ENCODE measurements around the gene COQ10A.
"Not testable (repeated sequence)": the region's sequence is repeated elsewhere in the genome, so short reads cannot be mapped to it uniquely, and the experiment has no call there.

COQ10A gene

DNA sequence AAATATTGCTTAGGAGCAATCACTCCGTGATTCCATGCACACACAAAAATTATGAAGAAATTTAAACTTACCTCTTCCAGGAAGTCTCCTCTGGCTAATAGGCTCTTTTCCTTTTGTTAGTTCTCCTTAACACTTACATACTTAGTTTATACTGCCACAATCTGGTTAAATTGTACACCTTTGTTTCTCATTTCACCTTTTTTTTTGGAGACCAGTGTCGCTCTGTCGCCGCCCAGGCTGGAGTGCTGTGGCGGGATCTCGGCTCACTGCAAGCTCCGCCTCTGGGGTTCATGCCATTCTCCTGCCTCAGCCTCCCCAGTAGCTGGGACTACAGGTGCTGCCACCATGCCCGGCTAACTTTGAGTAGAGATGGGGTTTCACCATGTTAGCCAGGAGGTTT lies 6.4 kb upstream of the COQ10A start:
- Histone ChIP-seq H3K9ac (ENCODE audit: insufficient read length) (no peak overlapping the region), H3K9me3 (ENCODE audit: low read depth, low read length) (no peaks in the 10 kb centered on the region), H3K27ac (no peak overlapping the region), H3K36me3 (ENCODE audit: insufficient read depth, low read length) (peaks cover 16% of the 10 kb centered on the region), H3K4me3 (no peak overlapping the region)
- no peak for DNase-seq (ENCODE audit: low read depth, low spot score)
- no peak for TF ChIP-seq FOXP2 (optimal IDR thresholded peaks at IDR 0.05; ENCODE audit: control extremely low read depth, extremely low read length, insufficient read depth)
- no peak for TF ChIP-seq EZH2 (IDR thresholded peaks at IDR 0.05)
- no peak for TF ChIP-seq POLR2AphosphoS5 (IDR thresholded peaks at IDR 0.05; ENCODE audit: borderline replicate concordance, low read depth, low read length)

DNA sequence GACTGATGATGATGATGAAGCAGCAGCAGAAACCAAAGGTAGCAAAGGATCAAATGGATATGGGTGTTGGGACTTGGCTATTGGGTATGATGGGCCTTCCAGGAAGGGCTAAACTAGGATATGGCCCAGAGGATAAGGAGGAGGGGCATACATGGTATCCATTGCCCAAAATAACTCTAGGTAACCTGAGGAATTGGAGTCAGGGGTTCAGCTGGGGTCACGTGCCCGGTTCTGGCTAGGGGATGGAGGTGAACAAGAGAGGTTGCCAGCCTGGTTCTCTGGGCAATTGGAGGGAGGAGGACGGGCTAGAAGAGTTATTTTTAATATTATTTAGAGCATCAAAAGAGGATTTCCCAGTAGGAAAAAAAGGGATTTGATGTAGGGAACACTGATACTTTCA lies 5.8 kb upstream of the COQ10A start:
- no peaks in the 10 kb centered on the region for H3K9me3 ChIP-seq (ENCODE audit: low read depth, low read length)
- no peak overlapping the region for H3K4me3 ChIP-seq
- TF ChIP-seq POLR2AphosphoS5 (IDR thresholded peaks at IDR 0.05; ENCODE audit: borderline replicate concordance, low read depth, low read length), result no peak
- TF ChIP-seq FOXP2 (optimal IDR thresholded peaks at IDR 0.05; ENCODE audit: control extremely low read depth, extremely low read length, insufficient read depth), result no peak
- H3K9ac ChIP-seq (ENCODE audit: insufficient read length), result no peak overlapping the region
- no peak overlapping the region for H3K27ac ChIP-seq
- DNase-seq (ENCODE audit: low read depth, low spot score), result no peak
- H3K36me3 ChIP-seq (ENCODE audit: insufficient read depth, low read length), result peaks cover 11% of the 10 kb centered on the region

DNA sequence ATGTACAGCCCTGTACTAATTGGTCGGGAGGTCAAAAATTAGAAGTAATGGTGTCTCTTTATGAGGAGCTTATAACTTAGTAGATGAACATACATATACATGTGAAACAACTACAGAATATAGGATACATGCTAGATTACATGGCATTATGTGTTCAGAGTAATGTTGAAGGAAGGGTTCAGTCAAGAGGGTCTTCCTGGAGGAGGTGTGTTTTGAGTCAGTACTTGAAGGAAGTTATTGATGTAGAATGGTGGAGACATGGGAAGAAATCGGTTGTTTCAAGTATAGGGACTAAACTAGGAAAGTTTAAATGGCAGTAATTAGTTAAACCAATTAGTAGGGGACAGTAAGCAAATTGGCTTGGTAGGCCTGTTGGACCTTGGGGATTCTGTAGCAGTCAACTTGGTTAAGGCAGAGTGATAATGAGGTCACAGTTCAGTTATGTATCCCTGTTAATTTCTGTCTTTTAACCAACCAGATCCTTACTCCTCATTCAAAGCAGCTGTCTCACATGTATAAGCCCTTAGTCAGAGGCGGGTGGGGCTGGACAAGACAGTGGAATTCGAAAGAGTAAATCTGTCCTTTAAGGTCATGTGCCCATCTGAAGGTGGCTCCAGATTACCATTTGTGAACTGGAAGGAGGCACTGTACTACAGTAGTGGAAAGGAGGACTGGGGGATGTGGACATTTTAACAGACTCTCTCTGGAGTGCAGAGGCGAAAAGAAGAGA lies 5.1 kb upstream of the COQ10A start:
- Histone ChIP-seq H3K9ac (ENCODE audit: insufficient read length) (no peak overlapping the region), H3K27ac (no peak overlapping the region), H3K4me3 (no peak overlapping the region), H3K9me3 (ENCODE audit: low read depth, low read length) (no peaks in the 10 kb centered on the region), H3K36me3 (ENCODE audit: insufficient read depth, low read length) (peaks cover 3% of the 10 kb centered on the region)
- no peak for TF ChIP-seq FOXP2 (optimal IDR thresholded peaks at IDR 0.05; ENCODE audit: control extremely low read depth, extremely low read length, insufficient read depth)
- TF ChIP-seq POLR2AphosphoS5 (IDR thresholded peaks at IDR 0.05; ENCODE audit: borderline replicate concordance, low read depth, low read length), result no peak
- no peak for TF ChIP-seq EZH2 (IDR thresholded peaks at IDR 0.05)
- no peak for DNase-seq (ENCODE audit: low read depth, low spot score)

DNA sequence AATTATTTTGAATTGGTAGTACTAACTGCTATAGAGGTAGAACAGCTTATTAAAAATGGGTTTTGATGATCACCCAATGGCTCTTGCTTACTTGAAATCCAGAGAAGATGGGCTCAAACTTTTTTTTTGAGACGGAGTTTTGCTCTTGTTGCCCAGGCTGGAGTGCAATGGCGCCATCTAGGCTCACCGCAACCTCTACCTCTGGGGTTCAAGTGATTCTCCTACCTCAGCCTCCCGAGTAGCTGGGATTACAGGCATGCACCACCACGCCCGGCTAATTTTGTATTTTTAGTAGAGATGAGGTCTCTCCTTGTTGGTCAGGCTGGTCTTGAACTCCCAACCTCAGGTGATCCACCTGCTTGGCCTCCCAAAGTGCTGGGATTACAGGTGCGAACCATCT lies 3.8 kb upstream of the COQ10A start:
- not testable (repeated sequence) for DNase-seq (ENCODE audit: low read depth, low spot score); H3K9ac ChIP-seq (ENCODE audit: insufficient read length); H3K9me3 ChIP-seq (ENCODE audit: low read depth, low read length); H3K27ac ChIP-seq; H3K4me3 ChIP-seq; H3K36me3 ChIP-seq (ENCODE audit: insufficient read depth, low read length)

DNA sequence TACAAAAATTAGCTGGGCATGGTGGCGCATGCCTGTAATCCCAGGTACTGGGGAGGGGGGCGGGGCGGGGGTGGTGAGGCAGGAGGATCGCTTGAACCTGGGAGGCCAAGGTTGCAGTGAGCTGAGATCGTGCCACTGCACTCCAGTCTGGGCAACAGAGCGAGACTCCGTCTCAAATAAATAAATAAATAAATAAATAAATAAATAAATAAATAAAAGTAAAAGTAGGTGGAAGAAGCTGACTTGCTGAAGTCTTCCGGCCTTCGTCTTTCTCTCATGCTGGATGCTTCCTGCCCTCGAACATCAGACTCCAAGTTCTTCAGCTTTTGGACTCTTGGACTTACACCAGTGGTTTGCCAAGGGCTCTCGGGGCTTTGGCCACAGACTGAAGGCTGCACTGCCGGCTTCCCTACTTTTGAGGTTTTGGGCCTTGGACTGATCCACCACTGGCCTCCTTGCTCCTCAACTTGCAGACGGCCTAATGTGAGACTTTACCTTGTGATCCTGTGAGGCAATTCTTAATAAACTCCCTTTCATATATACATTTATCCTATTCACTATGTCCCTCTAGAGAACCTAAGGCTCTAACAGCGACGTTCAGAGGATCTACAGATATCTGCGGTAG lies 562 bp upstream of the COQ10A start:
- not testable (repeated sequence) for DNase-seq (ENCODE audit: low read depth, low spot score); H3K9me3 ChIP-seq (ENCODE audit: low read depth, low read length); H3K27ac ChIP-seq
- H3K36me3 ChIP-seq (ENCODE audit: insufficient read depth, low read length), result peaks cover 11% of the 10 kb centered on the region; the same call in 1 of the 2 replicates
- peak overlapping the region; percentile 74 for H3K9ac ChIP-seq (ENCODE audit: insufficient read length)
- peak overlapping the region; percentile 96 for H3K4me3 ChIP-seq

DNA sequence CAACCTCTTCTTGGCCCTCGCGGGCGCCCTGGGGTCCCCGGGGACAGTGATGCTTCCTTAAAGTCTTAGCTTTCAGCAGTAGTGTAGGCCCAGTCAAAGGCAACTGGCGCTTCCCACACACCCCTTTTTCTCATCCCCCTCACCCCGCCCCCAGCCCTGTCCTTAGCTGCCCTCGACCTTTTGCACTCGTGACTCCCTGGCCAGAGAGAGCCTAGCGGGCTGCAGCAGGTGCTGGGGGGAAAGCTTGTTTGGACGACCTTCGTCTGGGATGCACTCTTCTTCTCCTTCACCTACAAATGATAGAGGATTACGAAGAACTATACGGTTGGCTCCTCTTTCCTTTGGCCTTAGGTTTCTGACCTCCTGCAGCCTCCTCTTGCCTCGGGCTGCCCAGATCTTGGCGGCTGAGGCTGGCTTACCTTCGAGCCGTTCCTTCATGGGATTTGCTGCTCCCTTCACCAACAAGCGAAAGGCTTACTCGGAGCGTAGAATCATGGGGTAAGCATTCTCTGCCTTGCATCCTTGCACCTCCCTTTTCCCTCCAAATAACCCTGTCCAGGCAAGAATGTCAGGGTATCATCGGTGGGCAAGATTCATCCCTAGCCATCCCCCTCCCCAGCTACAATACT lies 815 bp downstream of the COQ10A start:
- Histone ChIP-seq H3K27ac (no peak overlapping the region), H3K9me3 (ENCODE audit: low read depth, low read length) (no peaks in the 10 kb centered on the region), H3K4me3 (peak overlapping the region; percentile 96), H3K36me3 (ENCODE audit: insufficient read depth, low read length) (peaks cover 18% of the 10 kb centered on the region), H3K9ac (ENCODE audit: insufficient read length) (no peak overlapping the region)
- no peak for TF ChIP-seq POLR2AphosphoS5 (IDR thresholded peaks at IDR 0.05; ENCODE audit: borderline replicate concordance, low read depth, low read length)
- no peak for TF ChIP-seq EZH2 (IDR thresholded peaks at IDR 0.05)
- no peak for TF ChIP-seq FOXP2 (optimal IDR thresholded peaks at IDR 0.05; ENCODE audit: control extremely low read depth, extremely low read length, insufficient read depth)
- DNase-seq (ENCODE audit: low read depth, low spot score), result no peak

DNA sequence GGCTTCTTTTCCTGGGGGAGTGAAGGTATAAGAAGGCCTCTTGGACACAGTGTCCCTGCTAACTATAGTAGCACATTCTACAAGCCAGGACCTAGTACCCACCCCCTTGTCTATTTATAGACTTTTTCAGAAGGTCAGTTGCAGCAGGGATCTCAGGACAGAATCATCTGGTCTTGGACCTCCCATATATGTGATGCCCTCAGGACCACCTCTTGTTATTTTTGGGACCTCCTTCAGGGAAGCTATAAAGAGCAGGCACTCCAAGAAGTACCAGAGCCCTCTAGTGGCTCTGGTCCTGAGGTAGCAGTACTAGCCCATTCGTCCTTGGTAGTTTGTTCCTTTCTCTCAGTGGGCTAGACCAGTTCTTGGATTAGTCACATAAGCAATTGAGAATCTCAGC lies 4.3 kb downstream of the COQ10A start:
- DNase-seq (ENCODE audit: low read depth, low spot score), result no peak
- H3K36me3 ChIP-seq (ENCODE audit: insufficient read depth, low read length), result peaks cover 50% of the 10 kb centered on the region
- H3K4me3 ChIP-seq, result no peak overlapping the region
- TF ChIP-seq POLR2AphosphoS5 (IDR thresholded peaks at IDR 0.05; ENCODE audit: borderline replicate concordance, low read depth, low read length) (no peak), FOXP2 (optimal IDR thresholded peaks at IDR 0.05; ENCODE audit: control extremely low read depth, extremely low read length, insufficient read depth) (no peak), EZH2 (IDR thresholded peaks at IDR 0.05) (no peak)
- H3K9me3 ChIP-seq (ENCODE audit: low read depth, low read length), result no peaks in the 10 kb centered on the region
- no peak overlapping the region for H3K9ac ChIP-seq (ENCODE audit: insufficient read length)
- H3K27ac ChIP-seq, result peak overlapping the region; percentile 54; the same call in 1 of the 2 replicates

DNA sequence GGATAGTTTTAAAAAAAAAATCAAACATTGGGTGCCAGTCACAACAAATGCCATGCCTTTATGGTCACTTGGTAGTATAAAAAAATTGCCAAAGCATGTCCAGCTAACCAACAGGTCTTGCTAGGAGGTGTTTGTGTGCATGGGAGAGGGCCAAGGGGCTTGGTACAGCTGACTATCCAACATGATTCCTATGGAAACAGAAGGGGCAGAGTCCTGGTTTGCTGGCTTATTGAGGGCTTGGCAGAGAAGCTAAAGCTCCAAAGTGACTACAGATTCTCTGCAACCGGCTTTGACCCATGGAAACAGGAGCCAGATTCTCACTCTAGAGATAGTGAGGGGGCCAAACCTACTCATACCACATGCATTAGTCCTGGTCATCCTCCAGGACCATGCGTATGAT lies 5.7 kb downstream of the COQ10A start:
- not testable (repeated sequence) for DNase-seq (ENCODE audit: low read depth, low spot score); H3K9ac ChIP-seq (ENCODE audit: insufficient read length); H3K9me3 ChIP-seq (ENCODE audit: low read depth, low read length); H3K27ac ChIP-seq; H3K4me3 ChIP-seq
- peaks cover 60% of the 10 kb centered on the region for H3K36me3 ChIP-seq (ENCODE audit: insufficient read depth, low read length)

DNA sequence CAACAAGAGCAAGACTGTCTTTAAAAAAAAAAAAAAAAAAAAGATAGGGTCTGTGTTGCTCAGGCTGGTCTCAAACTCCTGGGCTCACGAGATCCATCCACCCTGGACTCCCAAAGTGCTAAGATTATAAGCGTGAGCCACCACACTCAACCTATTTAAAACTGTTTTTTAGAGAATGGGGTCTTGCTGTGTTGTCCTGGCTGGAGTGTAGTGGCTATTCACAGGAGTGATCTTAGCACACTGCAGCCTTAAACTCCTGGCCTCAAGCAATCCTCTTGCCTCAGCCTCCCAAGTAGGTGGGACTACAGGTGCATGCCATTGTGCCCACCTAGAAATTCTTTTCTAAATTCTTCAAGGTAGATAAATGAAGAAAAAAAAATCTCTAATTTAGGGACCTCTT lies 7.6 kb downstream of the COQ10A start:
- Histone ChIP-seq H3K36me3 (ENCODE audit: insufficient read depth, low read length) (peaks cover 77% of the 10 kb centered on the region), H3K4me3 (no peak overlapping the region), H3K27ac (no peak overlapping the region), H3K9me3 (ENCODE audit: low read depth, low read length) (no peaks in the 10 kb centered on the region), H3K9ac (ENCODE audit: insufficient read length) (no peak overlapping the region)
- no peak for TF ChIP-seq POLR2AphosphoS5 (IDR thresholded peaks at IDR 0.05; ENCODE audit: borderline replicate concordance, low read depth, low read length)
- TF ChIP-seq EZH2 (IDR thresholded peaks at IDR 0.05), result no peak
- no peak for TF ChIP-seq FOXP2 (optimal IDR thresholded peaks at IDR 0.05; ENCODE audit: control extremely low read depth, extremely low read length, insufficient read depth)
- no peak for DNase-seq (ENCODE audit: low read depth, low spot score)

Data from SK-N-MC (cell line).